Ishikawa (cell line): ENCODE results near the gene ZBTB11.

Source experiments
- CEBPB ChIP-seq: IDR thresholded peaks from 2 replicates; pipeline ENCODE4 v1.6.1; 2012
- CREB1 ChIP-seq: IDR thresholded peaks from 2 replicates; pipeline ENCODE4 v1.6.1; 2012; ENCODE audit warnings: low read depth
- EGR1 ChIP-seq: IDR thresholded peaks from 2 replicates; pipeline ENCODE4 v1.6.1; 2012
- EP300 ChIP-seq: IDR thresholded peaks from 2 replicates; pipeline ENCODE4 v1.6.1; 2012; ENCODE audit warnings: borderline replicate concordance
- FOXM1 ChIP-seq: IDR thresholded peaks from 2 replicates; pipeline ENCODE4 v1.6.1; 2012; ENCODE audit warnings: low read depth, borderline replicate concordance
- MAX ChIP-seq: IDR thresholded peaks from 2 replicates; pipeline ENCODE4 v1.6.1; 2012
- NFIC ChIP-seq: IDR thresholded peaks from 2 replicates; pipeline ENCODE4 v1.6.1; 2012
- RAD21 ChIP-seq: IDR thresholded peaks from 2 replicates; pipeline ENCODE4 v1.6.1; 2012; ENCODE audit warnings: low read depth
- REST ChIP-seq: IDR thresholded peaks from 2 replicates; pipeline ENCODE4 v1.6.1; 2012; ENCODE audit warnings: low read depth, mild to moderate bottlenecking
- TAF1 ChIP-seq: IDR thresholded peaks from 2 replicates; pipeline ENCODE4 v1.6.1; 2012; ENCODE audit warnings: low read depth, mild to moderate bottlenecking
- TCF12 ChIP-seq: IDR thresholded peaks from 2 replicates; pipeline ENCODE4 v1.6.1; 2012; ENCODE audit warnings: low read depth
- TEAD4 ChIP-seq: IDR thresholded peaks from 2 replicates; pipeline ENCODE4 v1.6.1; 2012
- YY1 ChIP-seq: IDR thresholded peaks from 2 replicates; pipeline ENCODE4 v1.6.1; 2012; ENCODE audit warnings: low read depth
- ZBTB7A ChIP-seq: IDR thresholded peaks from 2 replicates; pipeline ENCODE4 v1.6.1; 2012; ENCODE audit warnings: low read depth
- TF ChIP-seq, protein P1 (sequence below): IDR thresholded peaks from 2 replicates; pipeline ENCODE4 v1.6.1; 2012

ZBTB11 gene

DNA sequence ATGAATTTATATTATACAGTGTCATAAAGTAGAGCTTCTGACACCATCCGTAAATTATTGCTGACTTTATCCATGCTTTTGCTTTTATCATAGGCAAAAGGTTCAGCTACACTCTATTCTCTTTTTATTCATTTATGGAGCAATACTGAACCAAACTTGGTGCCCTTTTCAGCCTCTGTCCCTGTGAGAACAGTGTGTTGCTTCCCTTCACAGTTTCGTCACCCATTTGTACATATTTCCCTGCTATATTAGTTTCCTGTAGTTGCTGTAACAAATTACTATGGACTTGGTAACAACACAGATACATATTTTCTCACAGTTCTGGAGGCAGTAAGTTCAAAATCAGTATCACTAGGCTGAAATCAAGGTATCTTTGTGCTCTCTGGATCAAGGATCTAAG lies 12.4 kb upstream of the ZBTB11 start:
- TF ChIP-seq, protein P1, sequence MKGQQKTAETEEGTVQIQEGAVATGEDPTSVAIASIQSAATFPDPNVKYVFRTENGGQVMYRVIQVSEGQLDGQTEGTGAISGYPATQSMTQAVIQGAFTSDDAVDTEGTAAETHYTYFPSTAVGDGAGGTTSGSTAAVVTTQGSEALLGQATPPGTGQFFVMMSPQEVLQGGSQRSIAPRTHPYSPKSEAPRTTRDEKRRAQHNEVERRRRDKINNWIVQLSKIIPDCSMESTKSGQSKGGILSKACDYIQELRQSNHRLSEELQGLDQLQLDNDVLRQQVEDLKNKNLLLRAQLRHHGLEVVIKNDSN: no peak

- TF ChIP-seq RAD21: no peak
Measured at GRCh38 chr3:101687142-101687931, 10.4 kb upstream of the ZBTB11 start.

- TF ChIP-seq FOXM1 (no peak), EGR1 (no peak), TCF12 (no peak), YY1 (no peak), ZBTB7A (no peak), EP300 (no peak), CEBPB (no peak), CREB1 (no peak), REST (no peak), NFIC (no peak), TAF1 (no peak), TEAD4 (no peak), RAD21 (no peak), MAX (no peak)
- TF ChIP-seq, protein P1: no peak
Measured at GRCh38 chr3:101685870-101686307, 9.0 kb upstream of the ZBTB11 start.

DNA sequence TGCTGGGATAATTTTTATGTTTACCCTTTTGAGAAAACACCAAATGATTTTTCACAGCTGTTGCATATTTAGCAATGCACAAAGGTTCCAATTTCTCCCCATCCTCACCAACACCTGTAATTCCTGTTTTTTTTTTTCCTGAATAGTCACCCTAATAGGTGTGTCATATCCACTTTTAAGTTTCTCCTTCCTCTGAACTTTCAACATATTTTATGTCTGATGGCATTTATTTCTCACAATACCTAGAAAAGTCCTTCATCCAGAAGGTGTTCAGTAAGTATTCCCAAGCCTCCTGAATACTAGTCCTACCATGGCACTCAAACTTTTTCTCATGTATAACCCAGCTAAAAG lies 8.1 kb upstream of the ZBTB11 start:
- TF ChIP-seq NFIC (no peak), TCF12 (no peak), MAX (no peak), RAD21 (no peak), REST (no peak), EGR1 (no peak), TEAD4 (no peak), CEBPB (no peak), TAF1 (no peak), ZBTB7A (no peak), YY1 (no peak), EP300 (no peak), CREB1 (no peak), FOXM1 (no peak)
- TF ChIP-seq, protein P1: no peak

DNA sequence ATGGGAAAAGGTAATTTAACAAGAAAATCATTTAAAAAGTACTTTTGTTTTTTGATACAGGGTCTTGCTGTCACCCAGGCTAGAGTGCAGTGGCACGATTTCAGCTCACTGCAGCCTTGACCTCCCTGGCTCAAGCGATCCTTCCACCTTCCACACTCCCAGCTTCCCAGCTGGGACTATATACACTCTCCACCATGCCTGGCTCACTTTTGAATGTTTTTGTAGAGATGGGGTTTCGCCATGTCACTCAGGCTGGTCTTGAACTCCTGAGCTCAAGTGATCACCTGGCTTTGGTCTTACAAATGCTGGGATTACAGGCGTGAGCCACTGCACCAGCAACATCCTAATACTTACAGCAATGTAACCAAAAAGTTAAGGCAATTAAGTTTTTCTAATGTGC lies 3.5 kb upstream of the ZBTB11 start:
- TF ChIP-seq FOXM1 (no peak), TAF1 (no peak), RAD21 (no peak), NFIC (no peak), TEAD4 (no peak), CREB1 (no peak), EP300 (no peak), EGR1 (no peak), REST (no peak)
- TF ChIP-seq, protein P1: no peak
